Endodermal cell (in vitro differentiated cells): ENCODE results near the gene RSKR. TPM values are rescaled to one million over a fixed set of nuclear protein-coding genes. Genes with fewer than 3 reads are reported as not detected.

Source experiments
- DNase-seq: peaks from one replicate; pipeline ENCODE4 v3.0.0-alpha.2; 2017
- H3K27ac ChIP-seq: 2 replicates; pipeline ENCODE4 v1.5.1; 2013; ENCODE audit warnings: mild to moderate bottlenecking, low read depth, low read length, moderate library complexity
- H3K27me3 ChIP-seq: 2 replicates; pipeline ENCODE4 v1.6.1; 2013; ENCODE audit warnings: mild to moderate bottlenecking, low read length, moderate library complexity; ENCODE audit not compliant: insufficient read depth, control insufficient read depth, poor library complexity, severe bottlenecking
- H3K36me3 ChIP-seq: 2 replicates; pipeline ENCODE4 v1.7.0; 2013; ENCODE audit warnings: mild to moderate bottlenecking, low read length, moderate library complexity; ENCODE audit not compliant: control insufficient read depth, insufficient read depth
- H3K4me1 ChIP-seq: one replicate; pipeline ENCODE4 v1.7.0; 2013; ENCODE audit warnings: low read length; ENCODE audit not compliant: control insufficient read depth, insufficient read depth
- H3K4me3 ChIP-seq: 2 replicates; pipeline ENCODE4 v1.5.1; 2013; ENCODE audit warnings: mild to moderate bottlenecking, low read length, moderate library complexity
- H3K9ac ChIP-seq: 2 replicates; pipeline ENCODE4 v1.6.1; 2013; ENCODE audit warnings: mild to moderate bottlenecking, low read length, moderate library complexity; ENCODE audit not compliant: poor library complexity, severe bottlenecking; ENCODE audit errors: extremely low read depth
- H3K9me3 ChIP-seq: 2 replicates; pipeline ENCODE4 v1.6.1; 2013; ENCODE audit warnings: mild to moderate bottlenecking, low read length, moderate library complexity; ENCODE audit not compliant: control insufficient read depth
- H3K27ac Mint-ChIP-seq: 2 replicates; pipeline ENCODE4 v1.8.0; 2020; ENCODE audit warnings: mixed read lengths
- H3K27me3 Mint-ChIP-seq: 2 replicates; pipeline ENCODE4 v1.8.0; 2021; ENCODE audit warnings: mild to moderate bottlenecking, mixed read lengths; ENCODE audit not compliant: insufficient read depth
- H3K36me3 Mint-ChIP-seq: 2 replicates; pipeline ENCODE4 v1.8.0; 2020; ENCODE audit warnings: low read depth, mixed read lengths
- H3K4me1 Mint-ChIP-seq: 2 replicates; pipeline ENCODE4 v1.8.0; 2020; ENCODE audit warnings: mixed read lengths
- H3K4me3 Mint-ChIP-seq: 2 replicates; pipeline ENCODE4 v1.8.0; 2020; ENCODE audit warnings: mild to moderate bottlenecking, moderate library complexity, mixed read lengths
- H3K9me3 Mint-ChIP-seq: 2 replicates; pipeline ENCODE4 v1.8.0; 2020; ENCODE audit warnings: mild to moderate bottlenecking, mixed read lengths
- CTCF ChIP-seq: fragments of 200-600 bp; sonication (generic); conservative IDR thresholded peaks from 2 replicates; pipeline ENCODE4 v1.5.0; 2021; ENCODE audit warnings: antibody characterized with exemption, mild to moderate bottlenecking
- WGBS, 2 experiments: methylation state at CpG; one replicate each; pipeline versions ENCODE4 v1.1.5 to v1.1.7; 2013; ENCODE audit warnings: missing lambda C conversion rate in 2 of 2, mixed read lengths in 1 of 2; ENCODE audit not compliant: insufficient coverage in 1 of 2, insufficient read length in 1 of 2; 5-methylcytosine and 5-hydroxymethylcytosine counted together
- total RNA-seq, 2 donors: library from RNA; stranded (reverse); fragmentation: NEBNext Ultra II Directional in 1 of 2; extraction: Animal tissue kit (Norgen Biotek cat#: 25700) in 1 of 2; gene quantifications; 2 replicates in 1 of 2; 3 replicates in 1 of 2; pipeline ENCODE4 v1.2.1, GENCODE V29; 2021

The RSKR gene
- total RNA-seq, 2 donors from 2014 or later, result 25.5 to 27.6 TPM

GRCh38 chr17:28563475-28563874 is 50.5 kb downstream of the RSKR start:
- Histone ChIP-seq H3K9ac (no peak overlapping the region), H3K4me1 (no peaks in the 10 kb centered on the region), H3K27ac (no peak overlapping the region), H3K36me3 (peaks cover 26% of the 10 kb centered on the region), H3K9me3 (no peaks in the 10 kb centered on the region), H3K27me3 (no peaks in the 10 kb centered on the region), H3K4me3 (no peak overlapping the region)
- Mint-ChIP-seq H3K27ac (peak overlapping the region; percentile 4), H3K4me3 (no peak overlapping the region), H3K27me3 (no peaks in the 10 kb centered on the region), H3K4me1 (no peaks in the 10 kb centered on the region), H3K9me3 (no peaks in the 10 kb centered on the region), H3K36me3 (peaks cover 41% of the 10 kb centered on the region)
- no peak for DNase-seq
- 100% methylated on average over 2 to 3 of the region's 3 CpGs for WGBS, 2 experiments
- no peak for TF ChIP-seq CTCF

Other genes with a start within 250 kb of the RSKR start
- gene SEBOX, start 249.0 kb downstream of the RSKR start, total RNA-seq, result not detected
- gene VTN, start 243.9 kb downstream of the RSKR start, total RNA-seq, result 1 to 10 TPM; 2.5 to 6.7 TPM
- 1 to 10 TPM; 1.3 to 2.0 TPM for gene SARM1, start 242.5 kb downstream of the RSKR start, total RNA-seq
- 10 to 100 TPM in 1 of 2 donors, 1 to 10 TPM in 1; 6.9 to 10.9 TPM for gene SLC46A1, start 208.0 kb downstream of the RSKR start, total RNA-seq
- gene SLC13A2, start 140.5 kb downstream of the RSKR start, total RNA-seq, result not detected
- not detected for gene FOXN1, start 107.8 kb downstream of the RSKR start, total RNA-seq
- 10 to 100 TPM; 46.7 to 59.0 TPM for gene UNC119, start 61.6 kb downstream of the RSKR start, total RNA-seq
- gene PIGS, start 42.7 kb downstream of the RSKR start, total RNA-seq, result 10 to 100 TPM; 34.9 to 43.0 TPM
- gene ALDOC, start 37.3 kb downstream of the RSKR start, total RNA-seq, result 10 to 100 TPM; 12.3 to 14.1 TPM
- gene SPAG5, start 15.2 kb downstream of the RSKR start, total RNA-seq, result 100 to 1,000 TPM in 1 of 2 donors, 10 to 100 TPM in 1; 84.8 to 132 TPM
- gene BLTP2, start 31.0 kb upstream of the RSKR start, total RNA-seq, result 100 to 1,000 TPM; 132 to 144 TPM
- gene SDF2, start 47.7 kb upstream of the RSKR start, total RNA-seq, result 10 to 100 TPM; 40.6 to 42.6 TPM
- 10 to 100 TPM; 54.4 to 72.1 TPM for gene SUPT6H, start 48.0 kb upstream of the RSKR start, total RNA-seq
- gene PROCA1, start 97.7 kb upstream of the RSKR start, total RNA-seq, result 10 to 100 TPM; 28.7 to 41.6 TPM
- 100 to 1,000 TPM; 111 to 112 TPM for gene RAB34, start 103.7 kb upstream of the RSKR start, total RNA-seq
- gene RPL23A, start 105.8 kb upstream of the RSKR start, total RNA-seq, result 1,000 to 10,000 TPM; 1,639 TPM
- gene TLCD1, start 112.0 kb upstream of the RSKR start, total RNA-seq, result 10 to 100 TPM; 17.0 to 22.9 TPM
- 10 to 100 TPM; 11.2 to 15.7 TPM for gene NEK8, start 114.6 kb upstream of the RSKR start, total RNA-seq
- 100 to 1,000 TPM; 168 to 169 TPM for gene TRAF4, start 129.8 kb upstream of the RSKR start, total RNA-seq
- 10 to 100 TPM; 59.2 to 75.7 TPM for gene FAM222B, start 228.6 kb upstream of the RSKR start, total RNA-seq
- gene ERAL1, start 240.8 kb upstream of the RSKR start, total RNA-seq, result 10 to 100 TPM; 54.2 to 60.9 TPM